Activated T-helper 1 cell treated with Interleukin-2 at 50 U/mL for 16 hours (primary cell): ENCODE measurements around the gene ZW10.

Experiments used
- DNase-seq: peaks from one replicate; pipeline ENCODE4 v3.0.0-alpha.2; 2020; ENCODE audit warnings: low read depth

The ZW10 gene

GRCh38 chr11:113698515-113698914, 75.0 kb downstream of the ZW10 start:
- no peak for DNase-seq

- no peak for DNase-seq
Observed at GRCh38 chr11:113697756-113698407, 75.6 kb downstream of the ZW10 start.

GRCh38 chr11:113697111-113697510, 76.4 kb downstream of the ZW10 start:
- no peak for DNase-seq

- no peak for DNase-seq
Observed at GRCh38 chr11:113695207-113695606, 78.3 kb downstream of the ZW10 start.

GRCh38 chr11:113694390-113694789, 79.1 kb downstream of the ZW10 start:
- no peak for DNase-seq

- DNase-seq, result no peak
Observed at GRCh38 chr11:113693030-113693429, 80.5 kb downstream of the ZW10 start.

GRCh38 chr11:113690619-113691569, 82.6 kb downstream of the ZW10 start:
- no peak for DNase-seq

- no peak for DNase-seq
Observed at GRCh38 chr11:113689768-113690618, 83.5 kb downstream of the ZW10 start.

GRCh38 chr11:113685654-113686359, 87.7 kb downstream of the ZW10 start:
- DNase-seq, result no peak

- DNase-seq, result no peak
Observed at GRCh38 chr11:113684496-113684895, 89.0 kb downstream of the ZW10 start.

- DNase-seq, result no peak
Observed at GRCh38 chr11:113683481-113684046, 89.9 kb downstream of the ZW10 start.
